ENCODE data around the gene SMCO3. TPM values are rescaled to one million over a fixed set of nuclear protein-coding genes. Genes with fewer than 3 reads are reported as not detected.

The SMCO3 gene
- total RNA-seq, 1 donor from 2014 or later, result 0.46 TPM

- DNase-seq (ENCODE audit: low spot score), result no peak
Observed at GRCh38 chr12:14828892-14829291, 14.9 kb upstream of the SMCO3 start.

DNA sequence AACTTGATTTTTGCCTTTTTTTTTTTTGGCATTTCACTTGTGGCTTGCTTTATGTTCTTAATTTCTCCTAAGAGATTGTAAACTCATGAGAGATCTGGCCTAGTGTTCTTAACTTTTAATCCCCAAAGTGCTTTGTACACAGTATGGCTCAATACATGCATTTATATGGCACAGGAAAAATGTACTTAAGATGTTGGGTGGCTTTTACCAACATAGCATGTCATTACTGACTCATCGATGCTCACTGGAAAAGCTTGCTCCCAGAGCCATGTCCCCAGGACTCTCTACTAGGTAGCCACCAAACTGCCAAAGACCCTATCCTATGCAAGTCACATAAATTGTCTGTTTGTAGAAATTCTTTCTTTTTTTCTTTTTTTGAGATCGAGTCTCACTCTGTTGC, 13.1 kb upstream of the SMCO3 start:
- no peak for DNase-seq (ENCODE audit: low spot score)

- no peak for DNase-seq (ENCODE audit: low spot score)
Observed at GRCh38 chr12:14826491-14826890, 12.5 kb upstream of the SMCO3 start.

GRCh38 chr12:14825256-14825655, 11.3 kb upstream of the SMCO3 start:
- no peak for DNase-seq (ENCODE audit: low spot score)

DNA sequence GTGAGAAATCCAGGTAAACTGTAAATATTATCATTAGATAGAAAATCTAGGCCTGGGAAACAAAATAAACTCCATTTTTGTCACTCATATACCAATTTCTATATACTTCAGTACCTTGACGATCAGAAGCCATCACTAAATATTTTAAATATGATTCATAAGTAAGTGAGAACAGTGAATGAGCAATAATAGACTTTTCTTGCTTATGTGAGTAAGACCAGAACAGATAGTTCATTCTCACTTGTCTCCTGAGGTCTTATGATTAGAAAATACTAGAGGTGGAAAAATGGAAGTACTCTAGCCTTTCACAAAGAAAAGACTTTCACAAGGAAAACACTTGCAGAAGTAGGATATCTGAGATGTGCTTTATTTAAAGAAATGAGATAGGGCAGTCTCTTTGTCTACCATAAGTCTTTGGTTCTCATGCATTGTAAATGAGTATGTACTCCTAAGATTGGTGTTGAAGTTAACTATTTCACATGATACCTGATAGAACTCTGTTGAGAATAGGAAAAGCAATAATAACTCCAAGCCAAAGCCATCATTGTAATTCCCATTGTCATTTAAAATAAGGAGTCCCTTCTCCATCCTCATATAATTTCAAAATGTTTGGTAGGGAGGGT, 10.1 kb upstream of the SMCO3 start:
- no peak for DNase-seq (ENCODE audit: low spot score)

- DNase-seq (ENCODE audit: low spot score), result no peak
Observed at GRCh38 chr12:14811486-14811885, 2.5 kb downstream of the SMCO3 start.

DNA sequence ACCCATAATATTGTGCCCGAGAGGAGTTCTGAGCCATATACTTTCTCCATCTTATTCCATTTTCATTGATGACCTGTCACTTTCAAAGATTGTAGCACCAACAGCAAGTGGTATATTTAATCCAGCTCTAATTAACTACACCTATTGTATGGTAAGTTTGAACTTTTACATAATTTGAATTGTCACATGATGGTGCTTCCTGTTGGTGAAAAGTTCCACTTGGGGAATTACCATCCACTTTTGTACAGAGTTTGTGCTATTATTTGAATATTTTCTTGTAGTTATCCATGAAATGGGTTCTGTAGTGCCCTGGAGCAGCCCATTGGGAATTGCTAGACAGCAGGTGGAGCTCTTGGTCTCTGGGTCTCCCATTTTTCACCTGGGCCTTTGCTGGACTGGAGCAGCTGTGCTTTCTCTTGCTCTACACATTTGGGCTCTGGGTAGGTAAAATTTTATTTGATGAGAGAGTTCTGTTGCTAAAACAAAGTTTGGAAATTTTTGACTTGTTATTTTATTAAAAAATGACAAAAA, 3.0 kb downstream of the SMCO3 start:
- peak; percentile 21 for DNase-seq (ENCODE audit: low spot score)

GRCh38 chr12:14810167-14810952, 3.6 kb downstream of the SMCO3 start:
- no peak for DNase-seq (ENCODE audit: low spot score)

DNA sequence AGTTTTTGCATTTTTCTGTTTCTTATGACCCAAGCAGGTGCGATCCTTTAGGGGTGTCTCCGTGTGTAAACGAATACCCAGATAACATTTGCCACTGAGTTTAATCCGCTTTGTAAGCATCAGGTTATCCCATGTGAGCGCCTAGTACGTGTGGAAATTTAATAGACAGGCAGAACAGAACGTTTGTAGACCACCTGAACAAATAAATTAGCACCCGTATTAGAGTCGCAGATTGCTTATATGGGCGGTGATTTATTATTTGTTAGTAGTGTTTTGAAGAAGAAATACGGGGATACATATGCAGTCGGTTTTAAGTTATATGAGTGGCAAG, 10.2 kb downstream of the SMCO3 start:
- no peak for DNase-seq (ENCODE audit: low spot score)

DNA sequence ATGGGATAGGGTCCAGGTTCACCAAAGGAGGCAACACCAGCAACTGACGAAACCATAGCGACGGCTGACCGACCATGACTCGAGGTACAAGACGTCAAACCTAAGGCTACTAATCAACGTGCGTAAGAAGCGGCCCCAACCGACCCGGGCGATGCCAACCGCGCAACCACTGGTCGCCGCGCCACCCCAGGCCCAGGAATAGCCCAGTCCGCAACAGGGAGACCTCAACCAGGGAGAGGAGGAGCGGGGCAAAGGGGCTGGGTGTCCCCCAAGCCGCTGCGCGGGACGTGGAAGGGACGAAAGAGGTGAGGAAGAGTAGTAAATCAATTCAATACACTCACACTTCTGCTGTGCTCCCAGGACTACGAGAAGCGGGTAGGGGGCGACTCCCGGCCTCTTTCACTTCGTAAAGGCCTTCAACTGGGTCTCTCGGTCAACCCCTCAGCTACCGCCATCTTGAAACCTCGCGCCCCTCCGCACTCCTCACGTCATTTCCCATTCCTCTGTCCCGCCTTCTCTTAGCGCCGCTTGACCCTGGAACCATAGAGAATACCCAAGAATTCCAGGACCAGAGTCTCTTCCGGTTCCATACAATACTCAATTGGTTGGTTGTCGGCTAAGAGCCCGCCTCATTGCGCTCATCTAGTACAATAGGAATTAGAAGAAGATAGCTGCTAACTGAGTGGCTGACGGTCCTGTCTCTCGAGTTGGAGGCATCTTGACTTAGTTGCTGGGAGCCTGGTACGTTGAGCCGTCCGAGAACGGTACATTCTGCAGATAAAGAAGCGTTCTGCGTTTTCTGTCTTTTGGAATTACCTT, 10.8 kb downstream of the SMCO3 start, which contains the start of the genes C12orf60 and WBP11:
C12orf60 (plus strand) TSS at position 660 of the 819 bp plus-strand sequence. CDS start 19,266 bp downstream, outside the sequence.
WBP11 (minus strand) TSS at position 468 of the 819 bp plus-strand sequence. CDS start 2,095 bp downstream, outside the sequence.
- DNase-seq (ENCODE audit: low spot score), result peak; percentile 97

DNA sequence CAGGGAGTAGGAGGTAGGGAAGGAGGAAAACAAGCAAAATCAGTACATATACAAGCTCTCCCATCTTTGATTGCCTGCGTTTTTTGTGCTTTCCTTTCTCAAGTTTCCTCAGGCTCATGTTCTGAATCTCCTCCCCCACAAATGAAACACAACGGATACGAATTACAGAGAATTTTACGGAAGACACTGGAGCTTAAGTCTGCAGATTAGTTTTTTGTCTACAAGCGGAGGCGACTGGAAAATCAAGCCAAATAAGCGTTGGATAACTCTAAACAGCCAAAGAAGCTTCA, 11.3 kb downstream of the SMCO3 start:
- DNase-seq (ENCODE audit: low spot score), result no peak

DNA sequence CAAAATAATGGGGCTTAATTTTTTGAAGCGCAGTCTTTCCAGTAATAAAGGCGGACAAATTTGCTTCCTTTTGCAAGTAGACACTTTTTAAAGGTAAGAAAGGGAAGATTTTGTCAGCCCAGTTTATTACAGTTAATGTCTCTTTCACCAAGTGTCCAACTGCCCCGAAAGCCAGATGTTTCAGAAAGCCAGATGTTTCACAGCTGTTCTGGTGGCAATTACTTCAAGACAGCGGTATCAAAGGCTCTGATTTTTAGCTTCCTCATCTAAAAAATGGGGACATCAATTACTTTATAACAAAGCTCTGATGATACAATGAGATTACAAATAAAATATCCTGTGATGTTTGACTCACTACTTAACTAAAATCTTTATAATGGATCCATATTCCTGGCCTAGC, 11.7 kb downstream of the SMCO3 start:
- DNase-seq (ENCODE audit: low spot score), result no peak

GRCh38 chr12:14795028-14795448, 18.9 kb downstream of the SMCO3 start:
- no peak for DNase-seq (ENCODE audit: low spot score)

- no peak for DNase-seq (ENCODE audit: low spot score)
Observed at GRCh38 chr12:14785568-14785967, 28.4 kb downstream of the SMCO3 start.

- no peak for DNase-seq (ENCODE audit: low spot score)
Observed at GRCh38 chr12:14784471-14784870, 29.5 kb downstream of the SMCO3 start.

- no peak for DNase-seq (ENCODE audit: low spot score)
Observed at GRCh38 chr12:14782756-14783155, 31.2 kb downstream of the SMCO3 start.

- DNase-seq (ENCODE audit: low spot score), result no peak
Observed at GRCh38 chr12:14781563-14781962, 32.4 kb downstream of the SMCO3 start.

DNA sequence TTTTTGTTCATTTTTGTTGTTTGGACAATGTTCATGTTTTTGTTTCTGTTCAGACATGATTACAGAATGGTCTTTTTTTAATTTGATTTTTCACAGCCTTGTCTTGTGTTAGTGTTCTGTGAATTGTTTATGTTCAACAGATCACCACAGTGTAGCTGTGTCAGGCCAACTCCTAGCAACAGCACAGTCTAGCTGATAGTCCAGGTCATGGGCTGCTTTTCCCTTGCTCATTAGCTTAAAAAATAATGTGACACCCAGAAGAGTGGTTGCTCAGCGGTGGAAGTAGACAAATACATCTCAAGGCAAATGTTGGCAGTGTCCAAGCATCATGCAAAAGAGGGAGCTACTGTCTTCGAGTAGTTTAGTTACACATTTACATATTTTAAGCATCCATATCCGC, 33.1 kb downstream of the SMCO3 start:
- DNase-seq (ENCODE audit: low spot score), result no peak

DNA sequence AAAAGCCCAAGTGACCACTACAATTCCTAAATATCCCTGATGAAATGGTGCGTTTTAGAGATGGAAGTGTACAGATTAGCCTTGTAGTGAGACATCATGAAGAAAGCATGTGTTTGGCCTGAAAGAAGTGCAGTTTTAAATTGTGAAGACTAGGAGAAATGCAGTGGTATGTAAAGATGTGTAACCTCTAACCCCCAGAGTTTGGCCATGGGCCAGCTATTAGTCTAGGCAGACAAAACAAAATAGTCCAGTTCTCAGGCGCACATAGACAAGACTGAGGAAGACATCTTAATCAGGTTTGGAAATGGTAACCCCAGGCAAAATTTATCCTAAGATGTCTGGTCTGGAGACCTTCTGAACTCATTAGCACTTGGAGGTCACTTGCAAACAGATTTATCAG, 34.1 kb downstream of the SMCO3 start:
- DNase-seq (ENCODE audit: low spot score), result no peak

GRCh38 chr12:14777271-14777670, 36.7 kb downstream of the SMCO3 start:
- peak; percentile 57 for DNase-seq (ENCODE audit: low spot score)

DNA sequence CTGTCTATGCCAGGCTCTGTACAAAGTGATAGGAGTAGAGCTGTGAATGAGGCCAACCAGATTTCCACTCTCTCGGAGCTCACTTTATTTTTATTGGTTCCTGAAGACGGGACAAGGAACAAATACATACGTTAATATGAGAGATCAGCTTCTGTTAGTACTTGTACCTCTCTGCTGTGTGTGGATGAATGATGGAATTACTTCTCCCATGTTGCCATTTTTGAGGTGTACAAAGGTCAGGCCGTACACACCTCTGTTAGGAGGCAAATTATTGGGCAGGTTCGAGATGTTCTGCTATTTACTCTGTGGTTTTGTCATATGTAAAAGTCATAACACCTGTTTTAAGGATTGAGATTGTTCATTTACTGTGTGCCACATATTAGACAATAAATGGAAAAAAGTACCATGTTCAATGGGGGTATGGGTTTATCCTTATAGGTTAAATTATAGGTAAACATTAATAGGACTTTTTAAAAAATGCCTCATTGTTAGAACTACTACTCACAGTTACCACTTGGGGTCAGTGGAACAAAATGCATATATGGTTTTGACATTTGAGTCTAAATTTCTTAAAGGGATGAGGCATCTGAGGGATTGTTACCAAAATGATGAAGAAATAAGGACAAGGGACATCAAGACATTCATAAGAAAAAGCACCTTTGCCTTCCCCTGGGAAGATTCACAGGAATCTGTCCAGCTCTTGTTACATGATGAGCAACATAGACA, 37.6 kb downstream of the SMCO3 start:
- no peak for DNase-seq (ENCODE audit: low spot score)

DNA sequence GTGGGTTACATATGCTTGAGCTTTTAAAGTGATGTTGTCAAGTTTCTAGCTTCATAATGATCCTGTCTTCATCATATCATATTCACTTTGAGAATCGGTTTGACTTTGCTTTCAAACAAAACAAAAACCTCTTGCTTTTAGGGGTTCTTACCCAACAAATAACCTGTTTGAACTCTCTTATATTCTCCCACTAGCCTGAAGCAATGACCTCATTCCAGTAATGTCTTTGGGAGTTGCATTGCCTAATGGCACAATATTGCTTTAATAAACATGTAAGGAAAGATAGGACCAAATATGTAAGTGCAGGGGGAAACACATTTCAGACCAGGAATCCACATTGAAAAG, 38.4 kb downstream of the SMCO3 start:
- DNase-seq (ENCODE audit: low spot score), result no peak

Data from mucosa of gallbladder (tissue), 1 donor.